HG03354 (cell line): ENCODE measurements around the gene BLCAP.

Experiments used
- ATAC-seq: cut with Tn5 transposase; IDR thresholded peaks from one replicate; pipeline ENCODE4 v1.9.1; 2021; ENCODE audit warnings: mild to moderate bottlenecking; ENCODE audit not compliant: unreplicated experiment, poor library complexity, severe bottlenecking

The BLCAP gene

DNA sequence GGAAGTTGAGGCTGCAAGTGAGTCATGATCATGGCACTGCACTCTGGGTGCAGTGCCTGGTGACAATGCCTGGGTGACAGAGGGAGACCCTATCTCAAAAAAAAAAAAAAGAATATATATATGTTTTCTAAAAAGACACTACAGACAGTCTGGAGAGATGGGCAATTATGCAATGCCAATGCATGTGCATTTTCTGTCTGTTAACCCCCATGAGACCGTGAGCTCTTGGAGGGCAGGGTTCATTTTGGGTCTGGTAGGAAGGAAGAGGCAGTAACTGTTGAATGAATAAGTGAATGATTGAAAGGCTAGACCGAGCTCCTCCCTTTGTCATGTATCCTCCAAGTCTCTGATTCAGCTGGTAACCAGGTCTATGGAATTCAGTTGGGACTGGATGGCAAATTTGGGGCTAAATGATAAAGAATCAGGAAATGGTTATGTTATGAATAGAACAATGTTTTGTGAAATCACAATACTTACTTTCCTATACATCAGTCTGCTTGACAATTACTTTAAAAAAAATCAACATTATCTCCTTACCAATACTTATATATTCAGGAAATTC, 5.6 kb upstream of the BLCAP start:
- no peak for ATAC-seq

- ATAC-seq = no peak
These were observed 4.2 kb upstream of the BLCAP start for GRCh38 chr20:37531856-37532255.

- no peak for ATAC-seq
These were observed 3.0 kb upstream of the BLCAP start for GRCh38 chr20:37530696-37531095.

DNA sequence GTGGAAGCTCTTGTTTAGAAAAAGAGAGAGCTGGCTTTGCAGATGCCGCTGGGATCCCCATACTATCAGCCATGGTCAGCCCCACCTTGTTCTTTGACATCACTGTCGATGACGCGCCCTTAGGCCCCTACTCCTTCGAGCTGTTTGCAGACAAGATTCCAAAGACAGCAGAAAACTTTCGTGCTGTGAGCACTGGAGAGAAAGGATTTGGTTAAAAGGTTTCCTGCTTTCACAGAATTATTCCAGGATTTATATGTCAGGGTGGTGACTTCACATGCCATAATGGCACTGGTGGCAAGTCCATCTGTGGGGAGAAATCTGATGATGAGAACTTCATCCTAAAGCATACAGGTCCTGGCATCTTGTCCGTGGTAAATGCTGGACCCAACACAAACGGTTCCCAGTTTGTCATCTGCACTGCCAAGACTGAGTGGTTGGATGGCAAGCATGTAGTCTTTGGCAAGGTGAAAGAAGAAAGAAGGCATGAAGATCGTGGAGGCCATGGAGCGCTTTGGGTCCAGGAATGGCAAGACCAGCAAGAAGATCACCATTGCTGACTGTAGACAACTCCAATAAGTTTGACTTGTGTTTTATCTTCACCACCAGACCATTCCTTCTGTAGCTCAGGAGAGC, 2.4 kb upstream of the BLCAP start:
- no peak for ATAC-seq

- ATAC-seq = no peak
These were observed 1.7 kb upstream of the BLCAP start for GRCh38 chr20:37529214-37529967.

GRCh38 chr20:37528446-37529213, 954 bp upstream of the BLCAP start:
- ATAC-seq = no peak

- no peak for ATAC-seq
These were observed 638 bp downstream of the BLCAP start for GRCh38 chr20:37526839-37527637.

GRCh38 chr20:37526238-37526838, 1.3 kb downstream of the BLCAP start:
- no peak for ATAC-seq

GRCh38 chr20:37525810-37526209, 1.9 kb downstream of the BLCAP start:
- no peak for ATAC-seq

DNA sequence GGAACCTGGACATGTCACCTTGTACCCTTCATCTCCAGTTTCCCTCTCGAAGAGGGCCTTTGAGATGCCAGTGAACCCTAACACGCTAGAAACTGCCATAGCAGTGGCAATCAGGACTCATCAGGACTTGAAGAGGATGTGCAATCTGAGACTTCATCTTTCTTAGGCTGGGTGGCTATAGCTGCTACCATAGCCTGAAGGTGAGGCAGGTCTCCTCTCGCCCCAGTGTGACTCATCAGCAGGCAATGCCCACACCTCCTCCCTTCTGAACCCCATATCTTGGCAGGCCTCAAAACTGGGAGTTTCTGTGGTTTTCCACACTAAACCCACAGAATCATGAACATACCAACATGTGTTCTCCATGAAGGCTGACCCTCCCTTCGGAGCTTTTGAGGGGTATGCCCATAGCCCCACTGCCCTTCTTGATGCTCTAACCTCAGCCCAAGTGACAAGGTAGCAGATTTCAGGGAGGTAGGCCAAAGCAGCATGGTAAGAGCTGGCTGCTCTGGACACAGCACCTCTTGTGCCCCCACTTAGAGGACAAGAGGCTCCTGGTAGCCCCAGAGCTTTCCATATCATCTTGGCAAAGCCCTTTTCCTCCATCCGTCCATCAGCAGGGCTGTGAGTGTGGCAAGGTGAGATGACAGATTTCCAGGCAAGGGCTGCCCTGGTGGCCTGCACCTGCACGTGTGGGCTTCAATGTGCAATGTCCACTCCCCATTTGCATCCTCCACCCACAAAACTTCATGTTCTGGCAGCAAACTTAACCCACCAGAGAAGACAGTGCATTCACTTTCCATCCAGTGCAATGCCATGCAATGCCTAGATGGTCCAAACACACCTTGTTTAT, 2.6 kb downstream of the BLCAP start:
- no peak for ATAC-seq

DNA sequence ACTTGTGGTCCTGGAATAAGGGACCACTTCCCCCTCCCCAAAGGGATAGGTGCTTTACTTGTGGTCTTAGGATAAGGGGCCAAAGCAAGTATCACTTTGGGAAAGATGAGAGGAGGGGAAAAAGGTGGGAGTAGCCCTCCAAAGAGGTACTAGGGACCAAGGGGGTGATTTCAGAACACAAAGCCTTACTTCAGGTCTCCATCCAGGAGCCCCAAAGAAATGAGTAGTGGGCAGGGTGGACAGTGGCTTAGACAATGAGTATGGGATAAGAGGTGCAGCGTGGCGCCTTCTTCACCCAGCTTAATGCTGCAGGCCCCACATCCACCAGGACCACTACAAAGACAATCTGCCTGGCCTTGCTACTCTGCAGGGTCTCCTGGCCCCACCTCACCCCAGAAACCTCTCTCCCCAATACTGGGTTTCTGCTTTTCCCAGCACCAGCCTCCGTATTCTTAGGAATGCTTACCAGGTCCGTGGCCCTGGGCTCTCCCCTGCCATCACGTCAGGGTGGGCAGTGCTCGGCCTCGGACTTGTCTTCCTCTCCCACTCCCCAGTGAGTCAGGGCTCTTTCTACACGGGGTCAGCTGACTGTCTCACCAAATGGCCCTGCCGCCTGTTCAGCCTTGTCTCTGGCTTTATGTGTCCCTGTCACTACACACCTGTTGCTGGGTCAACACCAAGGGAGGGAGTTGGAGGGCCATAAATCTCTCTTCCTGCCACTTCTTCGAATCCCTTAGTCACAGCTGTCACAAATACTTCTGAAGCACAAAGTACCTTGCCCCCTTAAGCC, 3.6 kb downstream of the BLCAP start:
- ATAC-seq = no peak

- no peak for ATAC-seq
These were observed 4.7 kb downstream of the BLCAP start for GRCh38 chr20:37523012-37523391.

DNA sequence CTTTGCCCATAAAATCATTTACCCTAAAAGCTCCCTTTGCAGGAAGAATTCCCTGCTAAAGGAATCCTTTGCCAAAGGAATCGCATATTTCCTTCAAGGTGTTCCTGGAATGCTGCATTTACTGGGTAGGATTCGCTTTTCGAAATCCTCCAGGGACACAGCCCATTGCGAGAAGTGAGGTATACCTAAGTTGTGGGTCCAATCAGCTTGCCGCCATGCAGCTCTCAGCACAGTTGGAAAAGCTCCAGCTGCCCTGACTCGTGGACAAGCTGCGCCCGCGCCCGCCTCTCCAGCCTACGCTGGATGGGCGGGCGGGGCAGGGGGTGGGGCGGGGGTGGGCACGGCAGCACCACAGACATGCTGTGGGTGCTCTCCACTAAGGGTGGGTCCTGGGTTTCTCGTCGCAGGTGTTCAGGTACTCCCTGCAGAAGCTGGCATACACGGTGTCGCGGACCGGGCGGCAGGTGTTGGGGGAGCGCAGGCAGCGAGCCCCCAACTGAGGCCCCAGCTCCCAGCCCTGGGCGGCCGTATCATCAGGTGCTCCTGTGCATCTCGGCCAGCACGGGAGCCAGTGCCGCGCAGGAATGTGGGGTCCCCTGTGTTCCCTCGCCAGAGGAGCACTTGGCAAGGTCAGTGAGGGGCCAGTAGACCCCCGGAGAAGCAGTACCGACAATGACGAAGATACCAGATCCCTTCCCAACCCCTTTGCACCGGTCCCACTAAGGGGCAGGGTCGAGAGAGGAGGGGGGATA, 5.2 kb downstream of the BLCAP start:
- no peak for ATAC-seq

GRCh38 chr20:37521061-37521771, 6.5 kb downstream of the BLCAP start, which contains the start of gene NNAT:
NNAT (plus strand) TSS chr20:37521250; CDS start chr20:37521332, 82 bp downstream.
- ATAC-seq = no peak

- ATAC-seq = no peak
These were observed 7.2 kb downstream of the BLCAP start for GRCh38 chr20:37520419-37520955.
